GM12874 (cell line): ENCODE results near the gene TMC3.

Experiments used
- TF ChIP-seq, protein P1 (sequence below): IDR thresholded peaks from 2 replicates; pipeline ENCODE4 v1.5.1; 2011; ENCODE audit warnings: low read depth, mild to moderate bottlenecking, control low read depth, low read length, moderate library complexity; ENCODE audit not compliant: insufficient read depth

The TMC3 gene

DNA sequence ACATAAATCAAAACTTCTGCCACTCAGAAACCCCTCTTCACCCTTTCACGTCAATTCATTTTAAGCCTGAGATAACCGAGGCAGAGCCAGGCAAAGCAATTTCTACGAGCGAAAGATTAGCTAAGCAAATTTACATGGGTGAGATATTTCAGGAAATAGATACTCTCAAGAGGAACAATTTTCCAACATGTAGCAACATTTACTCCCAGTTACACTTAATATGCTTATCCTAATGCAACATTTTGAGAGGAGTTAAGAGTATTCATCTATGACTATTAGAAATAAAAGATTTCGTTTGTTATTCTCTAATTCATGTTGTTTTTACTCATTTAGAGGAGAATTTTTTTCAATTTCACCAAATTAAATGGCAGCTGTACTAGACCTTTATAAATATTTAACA is 837 bp downstream of the TMC3 start:
- TF ChIP-seq, protein P1, sequence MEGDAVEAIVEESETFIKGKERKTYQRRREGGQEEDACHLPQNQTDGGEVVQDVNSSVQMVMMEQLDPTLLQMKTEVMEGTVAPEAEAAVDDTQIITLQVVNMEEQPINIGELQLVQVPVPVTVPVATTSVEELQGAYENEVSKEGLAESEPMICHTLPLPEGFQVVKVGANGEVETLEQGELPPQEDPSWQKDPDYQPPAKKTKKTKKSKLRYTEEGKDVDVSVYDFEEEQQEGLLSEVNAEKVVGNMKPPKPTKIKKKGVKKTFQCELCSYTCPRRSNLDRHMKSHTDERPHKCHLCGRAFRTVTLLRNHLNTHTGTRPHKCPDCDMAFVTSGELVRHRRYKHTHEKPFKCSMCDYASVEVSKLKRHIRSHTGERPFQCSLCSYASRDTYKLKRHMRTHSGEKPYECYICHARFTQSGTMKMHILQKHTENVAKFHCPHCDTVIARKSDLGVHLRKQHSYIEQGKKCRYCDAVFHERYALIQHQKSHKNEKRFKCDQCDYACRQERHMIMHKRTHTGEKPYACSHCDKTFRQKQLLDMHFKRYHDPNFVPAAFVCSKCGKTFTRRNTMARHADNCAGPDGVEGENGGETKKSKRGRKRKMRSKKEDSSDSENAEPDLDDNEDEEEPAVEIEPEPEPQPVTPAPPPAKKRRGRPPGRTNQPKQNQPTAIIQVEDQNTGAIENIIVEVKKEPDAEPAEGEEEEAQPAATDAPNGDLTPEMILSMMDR, result no peak

DNA sequence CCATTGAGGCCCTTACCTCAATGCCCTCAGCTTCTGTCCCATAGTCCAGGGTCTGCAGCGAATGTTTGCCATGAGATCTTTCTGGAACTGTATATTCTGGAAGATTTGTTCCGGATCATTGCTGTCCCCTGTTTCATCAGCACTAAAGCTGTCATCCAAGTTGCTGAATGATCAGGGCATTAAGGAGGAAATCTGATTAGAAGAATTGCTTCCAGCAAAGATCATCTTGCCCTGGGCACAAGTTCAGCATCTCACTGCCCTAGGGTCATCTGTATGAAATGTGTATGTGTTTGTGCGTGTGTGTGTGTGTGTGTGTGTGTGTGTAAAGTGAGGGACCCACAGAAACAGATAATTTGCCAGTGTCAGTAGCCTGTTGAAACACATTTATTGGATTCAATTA is 1.4 kb downstream of the TMC3 start:
- TF ChIP-seq, protein P1, result no peak

DNA sequence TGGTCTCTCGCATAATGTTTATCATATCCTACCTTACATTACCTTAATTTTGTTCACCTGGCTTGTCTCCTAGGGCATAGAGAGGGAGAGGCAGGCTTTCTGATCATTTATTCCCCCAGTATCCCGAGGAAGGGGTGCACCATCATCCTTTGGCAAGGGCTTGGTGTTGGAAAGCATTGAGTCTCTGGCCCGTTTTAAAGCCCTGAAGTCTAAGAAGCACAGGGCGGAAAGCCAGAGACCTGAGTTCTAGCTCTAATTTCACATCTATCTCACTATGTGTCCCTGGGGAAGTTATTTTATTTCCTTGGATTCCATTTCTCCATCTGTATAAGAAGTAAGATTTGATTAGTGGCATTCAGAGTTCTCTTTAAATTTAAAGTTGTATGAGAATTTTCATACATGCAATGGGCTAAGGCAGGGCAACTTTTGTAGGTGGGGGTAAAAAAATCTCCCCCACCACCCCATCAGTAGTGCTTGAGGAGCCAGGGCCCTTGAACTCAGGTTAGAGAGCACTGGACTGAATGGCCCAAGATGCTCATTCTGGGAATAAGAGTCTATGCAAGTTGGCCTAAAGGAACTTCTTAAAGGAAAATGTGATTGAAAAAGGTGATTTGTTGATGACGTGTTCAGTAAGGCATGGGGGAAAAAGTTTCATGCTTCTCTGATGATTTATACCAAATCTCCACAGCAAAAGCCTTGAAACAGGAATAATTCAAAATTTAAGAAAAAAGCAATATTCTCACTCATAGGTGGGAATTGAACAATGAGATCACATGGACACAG is 10.1 kb downstream of the TMC3 start:
- TF ChIP-seq, protein P1, result no peak

DNA sequence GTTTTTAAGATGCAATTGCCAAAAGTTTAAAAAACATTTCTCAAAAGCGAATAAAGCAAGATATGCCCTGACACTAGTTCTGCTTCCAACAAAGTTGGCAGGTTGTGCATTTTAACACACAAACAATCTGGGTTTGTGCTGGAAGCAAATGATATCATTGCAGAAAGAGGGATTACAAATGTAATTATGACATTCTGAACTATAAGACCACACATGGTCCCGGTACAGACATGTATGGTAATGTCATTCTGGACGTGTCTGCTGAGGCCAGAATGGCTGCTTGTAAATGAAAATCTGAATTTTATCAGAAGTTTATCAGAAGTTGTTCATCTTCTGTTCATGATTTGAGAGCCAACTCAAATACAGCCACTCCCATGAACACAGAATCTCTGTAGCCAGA is 10.7 kb downstream of the TMC3 start:
- TF ChIP-seq, protein P1, result no peak

DNA sequence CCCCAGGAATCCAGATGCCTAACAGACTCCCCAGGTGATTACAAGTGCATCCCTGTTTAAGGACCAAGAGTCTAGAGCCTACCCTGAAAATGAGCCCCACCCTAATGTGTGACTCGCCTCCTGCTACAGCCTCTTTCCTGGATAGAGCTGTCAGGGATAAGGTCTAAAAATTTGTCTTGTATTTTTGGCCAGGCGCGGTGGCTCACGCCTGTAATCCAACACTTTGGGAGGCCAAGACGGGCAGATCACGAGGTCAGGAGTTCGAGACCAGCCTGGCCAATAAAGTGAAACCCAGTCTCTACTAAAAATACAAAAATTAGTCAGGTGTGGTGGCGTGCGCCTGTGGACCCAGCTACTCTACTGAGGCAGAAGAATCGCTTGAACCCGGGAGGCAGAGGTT is 11.2 kb downstream of the TMC3 start:
- TF ChIP-seq, protein P1, result no peak

DNA sequence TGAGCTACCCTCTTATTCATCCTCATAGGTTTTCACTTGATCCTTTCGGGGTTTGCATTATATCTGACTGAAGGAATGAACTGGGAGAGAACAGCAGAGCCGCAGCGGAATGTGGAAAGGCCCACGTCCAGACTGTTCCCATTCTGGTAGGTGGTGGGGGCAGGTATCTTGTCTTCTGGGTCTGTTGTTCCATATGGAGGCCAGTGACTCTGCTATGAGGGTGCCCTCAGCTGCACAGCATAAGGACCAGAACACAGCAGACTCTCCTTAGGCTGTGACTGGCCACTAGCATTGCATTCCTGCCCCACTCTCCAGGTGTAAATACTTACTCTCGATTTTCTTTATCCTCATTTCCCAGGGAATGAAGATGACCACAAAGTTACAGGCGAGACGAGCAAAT is 12.1 kb downstream of the TMC3 start:
- TF ChIP-seq, protein P1, result no peak

DNA sequence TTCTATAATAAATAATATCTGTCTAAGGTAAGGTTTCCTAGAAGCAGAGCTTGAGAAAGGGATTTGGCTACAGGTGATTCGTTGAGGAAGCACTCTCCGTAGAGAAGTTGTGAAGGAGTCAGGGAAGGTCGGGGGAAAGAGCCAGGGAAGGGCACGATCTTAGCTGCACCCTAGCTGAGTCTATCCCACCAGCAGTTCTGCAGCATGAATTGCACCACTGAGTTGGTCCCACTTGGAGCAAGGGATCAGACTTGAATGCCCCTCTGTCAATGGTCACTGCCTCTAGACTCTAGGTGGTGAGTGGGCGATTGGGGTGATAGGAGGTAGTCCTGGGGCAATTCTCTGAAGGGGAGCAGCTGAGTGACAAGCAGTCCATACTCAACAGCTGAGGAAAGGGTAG is 13.5 kb downstream of the TMC3 start:
- TF ChIP-seq, protein P1, result no peak
